CD4-positive, alpha-beta memory T cell (primary cell): ENCODE measurements around the gene SERP1. TPM values are rescaled to one million over a fixed set of nuclear protein-coding genes. Genes with fewer than 3 reads are reported as not detected.

Experiments
- CTCF ChIA-PET: fragments of 350-600 bp; sonication (Branson Sonifier 250); formaldehyde crosslinking; loops from one replicate; lab custom pipeline; 2021; ENCODE audit warnings: inconsistent platforms; ENCODE audit not compliant: partially characterized antibody; lab: Charles Lee
- POLR2A ChIA-PET: fragments of 350-600 bp; sonication (Branson Sonifier 250); formaldehyde crosslinking; loops from one replicate; lab custom pipeline; 2021; ENCODE audit not compliant: partially characterized antibody; lab: Charles Lee
- DNase-seq, 5 donors: peaks; one replicate each; pipeline versions ENCODE4 v3.0.0 to v3.0.0-alpha.2; 2020 to 2022; ENCODE audit warnings: mixed read lengths in 1 of 5
- H3K27ac ChIP-seq: one replicate; pipeline ENCODE4 v1.7.0; 2013; ENCODE audit warnings: low read depth, low read length
- H3K27me3 ChIP-seq: 2 replicates; pipeline ENCODE4 v1.7.0; 2013; ENCODE audit warnings: mild to moderate bottlenecking, low read length, moderate library complexity; ENCODE audit not compliant: insufficient read depth
- H3K36me3 ChIP-seq: 2 replicates; pipeline ENCODE4 v1.7.0; 2013; ENCODE audit warnings: mild to moderate bottlenecking, low read length, moderate library complexity; ENCODE audit not compliant: insufficient read depth
- H3K4me1 ChIP-seq: 2 replicates; pipeline ENCODE4 v1.7.0; 2013; ENCODE audit warnings: mild to moderate bottlenecking, low read length, moderate library complexity; ENCODE audit not compliant: insufficient read depth
- H3K4me3 ChIP-seq, 2 donors: one replicate each; pipeline ENCODE4 v1.7.0; 2013; ENCODE audit warnings: low read length in 2 of 2, mild to moderate bottlenecking in 1 of 2
- H3K9me3 ChIP-seq, 2 donors: one replicate each; pipeline ENCODE4 v1.7.0; 2013; ENCODE audit warnings: low read length in 2 of 2, control low read depth in 1 of 2; ENCODE audit not compliant: control insufficient read depth in 1 of 2
- H3K27ac Mint-ChIP-seq, 7 donors: one replicate each; pipeline ENCODE4 v1.8.0; 2020 to 2021; ENCODE audit warnings: mixed read lengths in 7 of 7, mild to moderate bottlenecking in 6 of 7, inconsistent platforms in 3 of 7, moderate library complexity in 3 of 7
- H3K27me3 Mint-ChIP-seq, 2 donors: one replicate each; pipeline ENCODE4 v1.8.0; 2020 to 2021; ENCODE audit warnings: mixed read lengths in 2 of 2
- H3K36me3 Mint-ChIP-seq, 2 donors: one replicate each; pipeline ENCODE4 v1.8.0; 2020 to 2021; ENCODE audit warnings: mixed read lengths in 2 of 2, inconsistent platforms in 1 of 2, mild to moderate bottlenecking in 1 of 2
- H3K4me1 Mint-ChIP-seq, 4 donors: one replicate each; pipeline ENCODE4 v1.8.0; 2020 to 2021; ENCODE audit warnings: mixed read lengths in 4 of 4, mild to moderate bottlenecking in 1 of 4
- H3K4me3 Mint-ChIP-seq, 8 donors: one replicate each; pipeline ENCODE4 v1.8.0; 2020 to 2021; ENCODE audit warnings: mixed read lengths in 8 of 8, mild to moderate bottlenecking in 7 of 8, moderate library complexity in 6 of 8, inconsistent platforms in 3 of 8
- H3K9me3 Mint-ChIP-seq, 8 donors: one replicate each; pipeline ENCODE4 v1.8.0; 2020 to 2021; ENCODE audit warnings: mixed read lengths in 8 of 8, mild to moderate bottlenecking in 5 of 8, inconsistent platforms in 3 of 8, moderate library complexity in 1 of 8
- intact Hi-C: fragments of 100-400 bp; cut with micrococcal nuclease; formaldehyde crosslinking; loops from one replicate; pipeline ENCODE4 v1.15.1; 2023
- polyA plus RNA-seq, 2 donors: library from polyadenylated mRNA; unstranded; fragments of 300-500 nt; fragmentation: Illumina TruSeq; gene quantifications; one replicate each; pipeline ENCODE4 v1.2.3, GENCODE V29; 2021
- total RNA-seq, 2 experiments: library from RNA; stranded (reverse); gene quantifications; one replicate each; pipeline ENCODE4 v1.2.3, GENCODE V29; 2021

SERP1 gene
- total RNA-seq (100 to 1,000 TPM; 122 to 128 TPM), polyA plus RNA-seq (100 to 1,000 TPM; 107 to 129 TPM)

- peak; percentile 99 to 100 (median 100) for DNase-seq
- Mint-ChIP-seq H3K9me3 (peaks cover 0 to 5% (median 0%) of the 10 kb centered on the region in 8 donors), H3K27me3 (no peaks in the 10 kb centered on the region), H3K27ac (peak within 1 kb of the TSS; percentile 95 to 100 (median 99)), H3K4me3 (peak within 1 kb of the TSS; percentile 92 to 99 (median 97)), H3K4me1 (peaks cover 39 to 81% (median 61%) of the 10 kb centered on the region in 4 donors), H3K36me3 (peaks cover 4 to 53% of the 10 kb centered on the region in 2 donors)
- peak within 1 kb of the TSS; percentile 99 for H3K27ac ChIP-seq
- H3K4me1 ChIP-seq = peaks cover 62% of the 10 kb centered on the region
- intact Hi-C loops = loop anchor here (1.0 to 5.0 kb wide), 7 partner anchors 57 to 733 kb away; partner anchors contain the start of genes ERICH6, GPR171, PFN2 and RNF13
- peaks cover 10% of the 10 kb centered on the region for H3K36me3 ChIP-seq
- H3K27me3 ChIP-seq = no peaks in the 10 kb centered on the region
- H3K9me3 ChIP-seq = no peaks in the 10 kb centered on the region
- POLR2A ChIA-PET = interaction anchor here (0.7 to 6.0 kb wide), 21 partner anchors 9 to 1722 kb away, joined by 3 to 150 read pairs (median 5); partner anchors contain the start of genes ERICH6, HPS3, MBNL1 and SELENOT
- H3K4me3 ChIP-seq = peak within 1 kb of the TSS; percentile 77 to 89
- CTCF ChIA-PET = interaction anchor here (1.0 to 1.6 kb wide), 3 partner anchors 56 to 241 kb away, joined by 3 to 6 read pairs (median 5); partner anchors contain the start of genes SELENOT and SIAH2
Observed at GRCh38 chr3:150546226-150547044, at the start of gene SERP1, which contains the start of gene EIF2A. SERP1 (minus strand) TSS chr3:150546496; CDS start chr3:150546135, 361 bp downstream. EIF2A (plus strand) TSS chr3:150546787; CDS start chr3:150546803, 16 bp downstream.

DNA sequence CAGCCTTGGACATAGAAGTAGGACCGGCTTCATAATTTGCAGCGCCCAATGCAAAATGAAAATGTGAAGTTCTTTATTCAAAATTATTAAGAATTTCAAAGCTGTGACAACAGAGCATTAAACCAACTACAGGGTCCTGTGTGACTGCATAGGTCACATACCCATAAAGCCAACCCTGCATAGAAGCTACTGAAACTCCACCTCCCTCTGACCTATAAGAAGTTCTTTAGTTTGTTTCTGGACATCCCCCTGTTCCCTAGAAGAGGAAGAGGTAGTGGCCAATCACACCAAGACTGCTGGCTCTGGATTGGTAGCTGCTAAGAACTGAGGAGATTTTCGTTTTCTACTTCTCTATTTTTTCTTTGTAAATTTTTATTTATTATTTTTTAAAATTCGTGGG is 47.9 kb upstream of the SERP1 start:
- Mint-ChIP-seq H3K9me3 (no peaks in the 10 kb centered on the region), H3K27ac (no peak overlapping the region), H3K27me3 (peaks cover 0 to 1% of the 10 kb centered on the region in 2 donors), H3K4me3 (no peak overlapping the region), H3K4me1 (peaks cover 0 to 8% (median 6%) of the 10 kb centered on the region in 4 donors), H3K36me3 (no peaks in the 10 kb centered on the region)
- no peaks in the 10 kb centered on the region for H3K36me3 ChIP-seq
- H3K27ac ChIP-seq = no peak overlapping the region
- POLR2A ChIA-PET = interaction anchor here (0.7 to 2.2 kb wide), 3 partner anchors 9 to 35 kb away, joined by 3 to 11 read pairs (median 7); partner anchors contain the start of gene SELENOT
- no peaks in the 10 kb centered on the region for H3K9me3 ChIP-seq
- H3K4me3 ChIP-seq = no peak overlapping the region
- CTCF ChIA-PET = interaction anchor here (1.2 kb wide), 1 partner anchor 9 kb away, joined by 4 read pairs; the partner anchor contains the start of gene SELENOT
- no peaks in the 10 kb centered on the region for H3K4me1 ChIP-seq
- no peaks in the 10 kb centered on the region for H3K27me3 ChIP-seq
- intact Hi-C loops = no loop called here
- no peak for DNase-seq

DNA sequence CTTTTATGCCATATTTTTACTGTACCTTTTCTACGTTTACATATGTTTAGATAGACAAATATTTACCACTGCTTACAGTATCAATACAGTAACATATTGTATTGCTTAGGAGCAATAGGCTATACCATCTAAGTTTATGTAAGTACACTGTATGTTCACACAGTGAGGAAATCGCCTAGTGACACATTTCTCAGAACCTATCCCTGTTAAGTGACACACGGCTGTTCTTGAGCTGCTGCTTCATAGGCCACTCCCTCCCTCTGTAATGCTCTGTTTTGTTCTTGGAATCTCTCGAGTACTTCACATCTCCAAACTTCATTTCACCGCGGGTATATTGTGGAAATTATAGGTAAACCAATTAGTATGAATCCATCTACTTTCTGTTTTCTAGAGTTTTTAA is 43.5 kb upstream of the SERP1 start:
- H3K36me3 ChIP-seq = peaks cover 7% of the 10 kb centered on the region
- ChIA-PET CTCF (interaction anchor here (1.5 kb wide), 1 partner anchor 13 kb away, joined by 3 read pairs; no protein-coding TSS in a partner anchor), POLR2A (interaction anchor here (0.7 to 3.4 kb wide), 2 partner anchors 13 to 94 kb away, joined by 4 to 16 read pairs; partner anchors contain the start of gene SELENOT)
- H3K27me3 ChIP-seq = no peaks in the 10 kb centered on the region
- H3K4me1 ChIP-seq = no peaks in the 10 kb centered on the region
- H3K27ac Mint-ChIP-seq = peak overlapping the region in 4 of 7 donors; percentile 1 to 67 (median 49)
- H3K9me3 ChIP-seq = no peaks in the 10 kb centered on the region
- H3K27me3 Mint-ChIP-seq = peaks cover 0 to 1% of the 10 kb centered on the region in 2 donors
- no peak overlapping the region for H3K27ac ChIP-seq
- no peaks in the 10 kb centered on the region for H3K9me3 Mint-ChIP-seq
- no peak overlapping the region for H3K4me3 Mint-ChIP-seq
- DNase-seq = no peak
- no peak overlapping the region for H3K4me3 ChIP-seq
- intact Hi-C loops = no loop called here
- peaks cover 6 to 15% (median 7%) of the 10 kb centered on the region in 4 donors for H3K4me1 Mint-ChIP-seq
- H3K36me3 Mint-ChIP-seq = peaks cover 7 to 15% of the 10 kb centered on the region in 2 donors

- H3K4me1 Mint-ChIP-seq = peaks cover 6 to 15% (median 7%) of the 10 kb centered on the region in 4 donors
- ChIA-PET CTCF (interaction anchor here (1.5 kb wide), 1 partner anchor 176 kb away, joined by 5 read pairs; no protein-coding TSS in a partner anchor), POLR2A (interaction anchor here (0.6 to 3.4 kb wide), 5 partner anchors 15 to 174 kb away, joined by 3 to 16 read pairs (median 3); partner anchors contain the start of gene SELENOT)
- H3K36me3 Mint-ChIP-seq = peaks cover 7 to 25% of the 10 kb centered on the region in 2 donors
- H3K4me3 Mint-ChIP-seq = no peak overlapping the region
- peaks cover 0 to 1% of the 10 kb centered on the region in 2 donors for H3K27me3 Mint-ChIP-seq
- intact Hi-C loops = no loop called here
- H3K27me3 ChIP-seq = no peaks in the 10 kb centered on the region
- peak overlapping the region in 5 of 7 donors; percentile 5 to 77 (median 32) for H3K27ac Mint-ChIP-seq
- DNase-seq = no peak
- peaks cover 13% of the 10 kb centered on the region for H3K36me3 ChIP-seq
- no peaks in the 10 kb centered on the region for H3K4me1 ChIP-seq
- no peak overlapping the region for H3K27ac ChIP-seq
- no peaks in the 10 kb centered on the region for H3K9me3 Mint-ChIP-seq
- no peaks in the 10 kb centered on the region for H3K9me3 ChIP-seq
- no peak overlapping the region for H3K4me3 ChIP-seq
Observed at GRCh38 chr3:150588027-150588830, 41.9 kb upstream of the SERP1 start.

DNA sequence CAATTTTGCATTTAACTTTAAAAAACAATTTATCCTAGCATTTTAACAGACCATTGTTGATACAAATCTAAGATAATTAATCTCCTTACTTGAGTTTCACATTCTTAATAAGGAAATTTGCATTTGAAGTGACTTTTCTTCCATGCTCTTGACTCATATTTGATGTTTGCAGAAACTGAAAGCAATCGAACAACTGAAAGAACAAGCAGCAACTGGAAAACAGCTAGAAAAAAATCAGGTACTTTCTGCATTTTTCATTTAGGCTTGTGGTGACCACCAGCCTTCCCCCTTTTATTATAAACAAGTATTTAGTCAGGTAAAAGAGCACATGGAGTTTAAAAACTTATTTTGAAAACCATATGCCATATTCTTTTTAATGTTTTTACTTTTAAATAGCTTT is 36.7 kb upstream of the SERP1 start:
- POLR2A ChIA-PET = interaction anchor here (1.6 kb wide), 1 partner anchor 180 kb away, joined by 3 read pairs; the partner anchor contains the start of gene SIAH2
- Histone ChIP-seq H3K9me3 (no peaks in the 10 kb centered on the region), H3K4me1 (no peaks in the 10 kb centered on the region), H3K27ac (no peak overlapping the region), H3K4me3 (no peak overlapping the region), H3K36me3 (peaks cover 20% of the 10 kb centered on the region), H3K27me3 (no peaks in the 10 kb centered on the region)
- Mint-ChIP-seq H3K27ac (peak overlapping the region in 3 of 7 donors; percentile 13 to 75 (median 37)), H3K36me3 (peaks cover 22 to 52% of the 10 kb centered on the region in 2 donors), H3K4me1 (peaks cover 0 to 5% (median 4%) of the 10 kb centered on the region in 4 donors), H3K9me3 (no peaks in the 10 kb centered on the region), H3K4me3 (no peak overlapping the region), H3K27me3 (no peaks in the 10 kb centered on the region)
- CTCF ChIA-PET = no interaction called here
- no peak for DNase-seq
- intact Hi-C loops = no loop called here

DNA sequence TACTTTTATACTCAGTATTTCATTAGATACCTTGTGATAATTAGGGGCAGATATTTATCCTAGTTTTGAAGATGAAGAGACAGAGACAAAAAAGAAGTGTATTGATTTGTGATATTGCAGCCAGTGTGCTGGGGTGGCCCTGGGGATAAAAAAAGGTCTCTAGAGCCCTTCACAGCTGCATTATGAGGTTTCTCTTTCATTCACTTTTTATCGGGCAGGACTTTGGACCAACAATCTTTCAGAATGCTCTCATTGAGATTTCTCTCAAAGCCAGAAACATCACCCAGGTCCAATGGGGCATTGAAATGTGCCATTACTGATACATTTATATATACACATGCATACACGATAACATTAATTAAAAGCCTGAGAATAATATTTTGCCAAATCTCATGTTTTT is 36.3 kb upstream of the SERP1 start:
- Mint-ChIP-seq H3K27me3 (no peaks in the 10 kb centered on the region), H3K9me3 (no peaks in the 10 kb centered on the region), H3K4me1 (peaks cover 3 to 8% (median 7%) of the 10 kb centered on the region in 4 donors), H3K4me3 (peak overlapping the region in 2 of 8 donors; percentile 29 to 41), H3K27ac (peak overlapping the region in 5 of 7 donors; percentile 22 to 89 (median 31)), H3K36me3 (peaks cover 26 to 56% of the 10 kb centered on the region in 2 donors)
- Histone ChIP-seq H3K4me3 (no peak overlapping the region), H3K4me1 (peaks cover under 1% of the 10 kb centered on the region), H3K27me3 (no peaks in the 10 kb centered on the region), H3K36me3 (peaks cover 20% of the 10 kb centered on the region), H3K9me3 (no peaks in the 10 kb centered on the region), H3K27ac (no peak overlapping the region)
- POLR2A ChIA-PET = interaction anchor here (1.6 kb wide), 1 partner anchor 181 kb away, joined by 3 read pairs; the partner anchor contains the start of gene SIAH2
- intact Hi-C loops = no loop called here
- CTCF ChIA-PET = no interaction called here
- no peak for DNase-seq
